Stimulated activated naive CD8-positive, alpha-beta T cell treated with anti-CD3 and anti-CD28 coated beads, Interleukin-15, amount 100 ng/mL, for 72 hours (primary cell): Measurements from ENCODE around the gene MEGF10.
"Not testable (repeated sequence)": the region's sequence is repeated elsewhere in the genome, so short reads cannot be mapped to it uniquely, and the experiment has no call there.

ENCODE experiments used
- ATAC-seq: fragments of 150-1000 bp; cut with Tn5 transposase; 2 replicates; pipeline ENCODE4 v1.10.0; 2021; ENCODE audit warnings: mild to moderate bottlenecking, moderate library complexity
- DNase-seq, 2 donors: peaks; one replicate each; pipeline ENCODE4 v3.0.0; 2021 to 2022
- H3K27ac Mint-ChIP-seq, 2 donors: one replicate each; pipeline ENCODE4 v1.8.0; 2022; ENCODE audit warnings: mild to moderate bottlenecking in 2 of 2, mixed read lengths in 2 of 2, moderate library complexity in 2 of 2
- H3K27me3 Mint-ChIP-seq: one replicate; pipeline ENCODE4 v1.8.0; 2022; ENCODE audit warnings: mixed read lengths
- H3K4me1 Mint-ChIP-seq: one replicate; pipeline ENCODE4 v1.8.0; 2022; ENCODE audit warnings: mild to moderate bottlenecking, mixed read lengths
- H3K4me3 Mint-ChIP-seq, 2 donors: one replicate each; pipeline ENCODE4 v1.8.0; 2022; ENCODE audit warnings: mild to moderate bottlenecking in 2 of 2, mixed read lengths in 2 of 2, moderate library complexity in 1 of 2
- H3K9me3 Mint-ChIP-seq, 2 donors: one replicate each; pipeline ENCODE4 v1.8.0; 2022; ENCODE audit warnings: mixed read lengths in 2 of 2

Gene MEGF10

GRCh38 chr5:127311349-127311748 lies 20.8 kb downstream of the MEGF10 start:
- DNase-seq (no peak), ATAC-seq (no peak)
- peaks cover 20% of the 10 kb centered on the region for H3K27me3 Mint-ChIP-seq
- no peak overlapping the region for H3K27ac Mint-ChIP-seq
- H3K4me3 Mint-ChIP-seq: no peak overlapping the region
- no peaks in the 10 kb centered on the region for H3K4me1 Mint-ChIP-seq
- H3K9me3 Mint-ChIP-seq: no peaks in the 10 kb centered on the region

GRCh38 chr5:127311781-127312525 lies 21.4 kb downstream of the MEGF10 start:
- Mint-ChIP-seq H3K27ac (no peak overlapping the region), H3K4me3 (no peak overlapping the region), H3K4me1 (no peaks in the 10 kb centered on the region), H3K27me3 (peaks cover 26% of the 10 kb centered on the region), H3K9me3 (no peaks in the 10 kb centered on the region)
- ATAC-seq: no peak
- DNase-seq: no peak

DNA sequence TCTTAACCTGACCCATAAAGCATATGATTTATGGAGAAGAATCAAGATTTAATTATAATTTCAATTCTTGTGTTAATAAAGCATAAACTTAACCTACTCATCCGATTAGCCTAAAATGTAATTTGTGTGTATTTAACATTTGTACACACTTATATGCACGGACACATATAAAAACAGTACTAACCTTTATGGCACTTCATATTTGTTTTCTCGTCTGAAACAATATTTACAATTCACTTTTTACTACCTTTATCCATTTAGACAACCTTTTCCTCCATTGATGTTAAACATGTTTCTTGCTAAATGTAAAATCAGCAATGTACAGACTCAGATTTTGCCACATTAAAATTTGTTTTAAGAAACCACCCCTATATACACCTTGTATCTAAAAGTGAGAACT lies 22.8 kb downstream of the MEGF10 start:
- Mint-ChIP-seq H3K4me3 (no peak overlapping the region), H3K9me3 (no peaks in the 10 kb centered on the region), H3K4me1 (no peaks in the 10 kb centered on the region), H3K27me3 (peaks cover 27% of the 10 kb centered on the region), H3K27ac (no peak overlapping the region)
- DNase-seq: no peak
- ATAC-seq: no peak

DNA sequence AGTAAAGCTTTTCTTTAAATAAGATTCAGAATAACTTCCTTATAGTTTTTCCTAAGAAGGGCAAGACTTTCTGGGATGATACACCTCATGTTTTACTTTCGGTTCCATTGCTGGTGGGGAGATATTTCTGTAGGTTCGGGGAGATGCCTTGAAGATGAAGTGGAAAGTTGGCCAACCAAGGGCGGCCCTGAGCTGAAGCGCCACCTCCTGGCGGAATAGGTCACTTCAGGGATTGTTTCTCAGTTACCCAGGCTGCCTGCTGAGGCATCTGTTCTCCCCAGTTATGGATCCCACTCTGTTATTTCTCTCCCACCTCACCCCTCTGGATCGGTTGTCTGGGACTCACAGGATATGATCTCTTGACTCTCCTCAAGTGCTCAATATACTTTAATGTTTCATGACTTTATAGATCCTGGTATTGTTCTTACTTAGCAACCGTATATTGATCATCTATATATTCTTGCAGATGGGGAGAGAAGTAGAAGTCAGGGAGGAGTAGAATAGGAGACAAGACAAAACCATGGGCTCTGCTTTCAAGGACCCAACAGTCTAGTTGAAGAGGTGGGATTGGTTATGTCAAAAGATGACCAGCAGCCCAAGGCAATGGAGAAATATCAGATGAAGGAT lies 23.4 kb downstream of the MEGF10 start:
- peak; percentile 84 for ATAC-seq
- H3K4me3 Mint-ChIP-seq: no peak overlapping the region
- H3K27me3 Mint-ChIP-seq: peaks cover 25% of the 10 kb centered on the region
- no peak overlapping the region for H3K27ac Mint-ChIP-seq
- no peaks in the 10 kb centered on the region for H3K9me3 Mint-ChIP-seq
- peak; percentile 55 to 56 for DNase-seq
- H3K4me1 Mint-ChIP-seq: no peaks in the 10 kb centered on the region

- Mint-ChIP-seq H3K9me3 (no peaks in the 10 kb centered on the region), H3K4me3 (no peak overlapping the region), H3K27ac (no peak overlapping the region), H3K27me3 (peaks cover 8% of the 10 kb centered on the region), H3K4me1 (peaks cover 12% of the 10 kb centered on the region)
- no peak for DNase-seq
- ATAC-seq: no peak
These were observed 25.4 kb downstream of the MEGF10 start for GRCh38 chr5:127316011-127316410.

- not testable (repeated sequence) for H3K4me3 Mint-ChIP-seq, H3K27ac Mint-ChIP-seq, DNase-seq, ATAC-seq, H3K27me3 Mint-ChIP-seq, H3K9me3 Mint-ChIP-seq
- peaks cover 17% of the 10 kb centered on the region for H3K4me1 Mint-ChIP-seq
These were observed 26.8 kb downstream of the MEGF10 start for GRCh38 chr5:127317385-127317784.

DNA sequence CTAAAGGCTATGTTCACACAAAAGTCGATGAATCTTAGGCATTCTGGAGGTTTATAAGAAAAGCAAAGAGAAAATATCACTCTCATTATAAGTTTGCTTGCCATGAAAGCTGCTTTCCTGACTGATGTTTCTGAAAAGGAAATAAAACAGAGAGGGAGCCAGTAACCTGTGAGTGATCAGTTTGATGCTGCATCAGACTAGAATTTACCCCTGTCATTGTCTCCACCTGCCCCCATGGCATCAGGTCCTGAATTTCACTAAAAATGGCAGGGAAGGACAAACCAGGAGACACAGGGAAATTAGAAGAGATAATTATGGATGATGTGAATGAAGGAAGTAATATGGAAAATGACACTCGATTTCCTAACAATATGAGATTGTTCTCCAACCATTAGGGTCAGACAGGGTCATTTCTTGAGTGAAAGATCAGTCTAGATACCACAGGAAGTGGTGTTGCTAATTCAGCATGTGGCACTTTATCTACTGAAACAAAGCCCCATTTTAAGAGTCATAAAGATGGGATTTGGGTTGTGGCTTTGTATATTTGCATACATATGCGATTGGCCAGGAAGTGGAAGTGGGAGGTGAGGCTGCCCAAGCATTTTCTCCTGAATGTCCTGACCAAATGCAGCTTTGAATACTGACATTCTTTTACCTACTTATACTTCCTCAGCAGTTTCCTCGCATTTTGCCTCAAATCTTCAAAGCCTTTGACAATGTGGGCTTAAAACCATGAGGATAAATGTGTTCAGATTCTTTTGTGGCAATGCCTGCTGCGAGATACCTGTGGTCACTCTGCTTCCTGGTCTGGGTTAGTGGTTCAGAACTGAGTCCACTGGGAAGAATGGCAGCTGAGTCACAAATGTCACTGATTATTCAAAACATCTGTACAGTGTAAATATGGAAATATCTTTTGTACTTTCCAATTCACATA lies 29.7 kb downstream of the MEGF10 start:
- peak; percentile 96 for ATAC-seq
- H3K4me3 Mint-ChIP-seq: peak overlapping the region in 1 of 2 donors; percentile 9
- no peaks in the 10 kb centered on the region for H3K9me3 Mint-ChIP-seq
- H3K4me1 Mint-ChIP-seq: peaks cover 17% of the 10 kb centered on the region
- H3K27ac Mint-ChIP-seq: no peak overlapping the region
- H3K27me3 Mint-ChIP-seq: peaks cover 8% of the 10 kb centered on the region
- peak in 1 of 2 donors; percentile 41 for DNase-seq

GRCh38 chr5:127321465-127321864 lies 30.9 kb downstream of the MEGF10 start:
- Mint-ChIP-seq H3K9me3 (no peaks in the 10 kb centered on the region), H3K4me1 (peaks cover 17% of the 10 kb centered on the region), H3K27me3 (peaks cover 6% of the 10 kb centered on the region), H3K27ac (no peak overlapping the region), H3K4me3 (no peak overlapping the region)
- ATAC-seq (no peak), DNase-seq (no peak)

DNA sequence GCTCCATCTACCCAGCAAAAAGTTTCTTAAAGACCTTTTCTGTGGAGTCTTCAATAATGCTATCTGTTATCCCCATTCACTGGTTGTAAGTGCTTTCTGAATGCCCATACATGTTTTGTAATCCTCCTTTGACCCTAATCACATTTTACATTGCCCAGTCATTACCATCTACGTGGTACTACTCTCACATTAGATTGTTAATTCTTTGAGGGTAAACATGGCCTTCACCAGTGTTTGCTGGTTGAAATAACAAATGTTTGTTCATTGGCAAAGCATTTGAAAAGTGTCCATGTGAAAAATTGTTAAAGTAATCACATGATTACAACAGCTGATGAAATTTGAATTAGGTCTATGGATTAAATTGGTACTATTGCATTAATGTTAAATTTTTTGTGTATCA lies 31.8 kb downstream of the MEGF10 start:
- Mint-ChIP-seq H3K9me3 (no peaks in the 10 kb centered on the region), H3K4me3 (no peak overlapping the region), H3K4me1 (peaks cover 17% of the 10 kb centered on the region), H3K27ac (no peak overlapping the region), H3K27me3 (no peaks in the 10 kb centered on the region)
- ATAC-seq: no peak
- no peak for DNase-seq

- Mint-ChIP-seq H3K4me1 (peaks cover 17% of the 10 kb centered on the region), H3K27ac (no peak overlapping the region), H3K27me3 (peaks cover 2% of the 10 kb centered on the region), H3K4me3 (no peak overlapping the region), H3K9me3 (no peaks in the 10 kb centered on the region)
- DNase-seq (no peak), ATAC-seq (no peak)
These were observed 34.2 kb downstream of the MEGF10 start for GRCh38 chr5:127324756-127325155.

DNA sequence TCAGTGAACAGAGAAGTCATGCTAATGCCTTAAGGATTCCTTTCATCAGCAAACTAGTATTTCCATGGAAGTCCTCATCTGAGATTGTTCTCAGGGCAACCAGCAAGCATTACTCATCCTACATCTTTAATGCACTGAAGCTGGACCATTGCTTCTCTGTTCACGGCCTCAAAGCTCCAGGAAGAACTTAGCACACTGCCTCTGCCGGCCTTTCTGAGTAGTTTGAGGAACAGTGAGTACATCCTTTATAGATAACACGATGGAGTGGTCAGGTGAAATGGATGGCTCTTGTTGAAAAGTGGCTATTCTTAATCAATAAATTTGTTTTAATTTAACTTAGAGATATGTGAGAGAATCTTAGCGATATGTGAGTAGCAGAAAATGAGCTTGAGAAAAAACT lies 35.8 kb downstream of the MEGF10 start:
- no peak overlapping the region for H3K27ac Mint-ChIP-seq
- no peak for DNase-seq
- H3K4me1 Mint-ChIP-seq: peaks cover under 1% of the 10 kb centered on the region
- peaks cover 12% of the 10 kb centered on the region for H3K27me3 Mint-ChIP-seq
- ATAC-seq: no peak
- no peak overlapping the region for H3K4me3 Mint-ChIP-seq
- H3K9me3 Mint-ChIP-seq: no peaks in the 10 kb centered on the region

- ATAC-seq: no peak
- Mint-ChIP-seq H3K9me3 (no peaks in the 10 kb centered on the region), H3K4me1 (no peaks in the 10 kb centered on the region), H3K27ac (no peak overlapping the region), H3K27me3 (peaks cover 12% of the 10 kb centered on the region), H3K4me3 (no peak overlapping the region)
- no peak for DNase-seq
These were observed 36.6 kb downstream of the MEGF10 start for GRCh38 chr5:127326976-127327755.

GRCh38 chr5:127330116-127330515 lies 39.5 kb downstream of the MEGF10 start:
- DNase-seq (no peak), ATAC-seq (no peak)
- H3K4me3 Mint-ChIP-seq: no peak overlapping the region
- peaks cover 15% of the 10 kb centered on the region for H3K27me3 Mint-ChIP-seq
- no peaks in the 10 kb centered on the region for H3K4me1 Mint-ChIP-seq
- no peaks in the 10 kb centered on the region for H3K9me3 Mint-ChIP-seq
- H3K27ac Mint-ChIP-seq: no peak overlapping the region

DNA sequence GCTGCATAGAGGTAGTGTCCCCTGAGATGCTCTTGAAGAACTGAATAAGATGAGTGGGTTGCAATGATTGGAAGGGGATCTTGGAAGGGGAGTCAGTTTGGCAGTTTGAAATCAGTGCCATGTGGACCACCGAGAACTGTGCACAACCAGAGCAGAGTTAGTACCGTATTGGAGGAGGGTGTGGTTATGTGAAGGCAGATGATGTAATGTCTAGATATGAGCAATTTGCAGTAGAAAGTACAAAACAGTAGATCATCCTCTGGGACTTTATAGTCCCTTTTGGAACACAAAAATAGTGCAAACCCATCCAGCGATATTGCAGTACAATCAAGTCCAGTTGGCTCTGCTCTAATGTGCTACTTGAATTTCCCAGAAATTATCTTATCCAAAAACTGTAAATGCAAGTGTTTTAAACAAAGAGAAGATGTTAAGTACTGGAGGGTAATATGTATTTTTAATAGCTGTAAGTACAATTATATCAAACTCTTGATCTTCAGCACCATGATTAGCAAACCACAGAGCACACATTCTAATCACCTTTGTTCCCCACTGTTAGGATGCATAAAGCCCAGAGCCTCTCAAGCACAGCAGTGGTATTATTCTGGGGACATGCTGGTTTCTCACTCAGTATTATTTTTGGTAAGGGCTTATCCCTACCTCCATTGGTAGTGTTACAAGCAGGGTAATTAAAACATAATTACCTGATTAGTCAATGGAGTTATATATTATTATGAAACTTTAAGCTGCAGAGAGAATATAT lies 41.5 kb downstream of the MEGF10 start:
- H3K27ac Mint-ChIP-seq: no peak overlapping the region
- no peaks in the 10 kb centered on the region for H3K4me1 Mint-ChIP-seq
- no peak for ATAC-seq
- no peaks in the 10 kb centered on the region for H3K9me3 Mint-ChIP-seq
- no peak for DNase-seq
- H3K27me3 Mint-ChIP-seq: peaks cover 19% of the 10 kb centered on the region
- no peak overlapping the region for H3K4me3 Mint-ChIP-seq

GRCh38 chr5:127333483-127333882 lies 42.9 kb downstream of the MEGF10 start:
- Mint-ChIP-seq H3K4me1 (no peaks in the 10 kb centered on the region), H3K4me3 (no peak overlapping the region), H3K27ac (no peak overlapping the region), H3K9me3 (no peaks in the 10 kb centered on the region), H3K27me3 (peaks cover 19% of the 10 kb centered on the region)
- ATAC-seq (no peak), DNase-seq (no peak)
